SK-N-SH (cell line): ENCODE data around the gene DUSP2. TPM values are rescaled to one million over a fixed set of nuclear protein-coding genes. Genes with fewer than 3 reads are reported as not detected.
A peak's percentile ranks its signal among the peaks of the same experiment; 100 is the strongest.

Experiments
- CTCF ChIA-PET: fragments of 300-600, 350-600 bp; formaldehyde crosslinking; extraction: SDS; loops from one replicate; lab custom pipeline; 2021; lab: Yijun Ruan, JAX
- POLR2A ChIA-PET: fragments of 350-600 bp; sonication (Branson Sonifier 250); formaldehyde crosslinking; extraction: SDS; loops from one replicate; lab custom pipeline; 2020; ENCODE audit warnings: antibody characterized with exemption, inconsistent platforms; lab: Yijun Ruan, JAX
- DNase-seq: peaks from one replicate; pipeline ENCODE4 v3.0.0; 2012
- H2AFZ ChIP-seq: fragments of 200-600 bp; sonication (generic); 2 replicates; pipeline ENCODE4 v1.8.1; 2016; ENCODE audit warnings: antibody characterized with exemption, mild to moderate bottlenecking, low read depth
- H3F3A ChIP-seq: fragments of 200-600 bp; sonication (generic); replicated peaks from 2 replicates; pipeline ENCODE3; 2016; ENCODE audit warnings: antibody characterized with exemption, mild to moderate bottlenecking; ENCODE audit not compliant: insufficient read depth
- H3K27ac ChIP-seq, 2 experiments: fragments of 200-500 bp in 1 of 2; fragments of 200-600 bp in 1 of 2; sonication (Bioruptor generic) in 1 of 2; sonication (generic), shearing (Covaris generic) in 1 of 2; 2 replicates each; pipeline versions ENCODE4 v1.5.1 to v1.6.1; 2014 to 2016; ENCODE audit warnings: low read depth in 2 of 2, inconsistent platforms in 1 of 2, low read length in 1 of 2, mild to moderate bottlenecking in 1 of 2, mixed read lengths in 1 of 2
- H3K27me3 ChIP-seq: fragments of 200-600 bp; sonication (generic), shearing (Covaris generic); 2 replicates; pipeline ENCODE4 v1.6.1; 2016; ENCODE audit warnings: mixed run types; ENCODE audit not compliant: insufficient read depth
- H3K36me3 ChIP-seq, 2 experiments: fragments of 200-500 bp in 1 of 2; fragments of 200-600 bp in 1 of 2; sonication (Bioruptor generic) in 1 of 2; sonication (generic) in 1 of 2; replicated peaks in 1 of 2; 2 replicates each; pipeline versions ENCODE3 to v1.5.1; 2014 to 2016; ENCODE audit warnings: low read length in 1 of 2, mild to moderate bottlenecking in 1 of 2; ENCODE audit not compliant: insufficient read depth in 2 of 2, control insufficient read depth in 1 of 2
- H3K4me1 ChIP-seq, 2 experiments: fragments of 200-500 bp in 1 of 2; fragments of 200-600 bp in 1 of 2; sonication (Bioruptor generic) in 1 of 2; sonication (generic), shearing (Covaris generic) in 1 of 2; 2 replicates each; pipeline versions ENCODE4 v1.5.1 to v1.6.1; 2014 to 2016; ENCODE audit warnings: low read depth in 1 of 2, low read length in 1 of 2, mixed run types in 1 of 2; ENCODE audit not compliant: insufficient read depth in 2 of 2, control insufficient read depth in 1 of 2
- H3K4me2 ChIP-seq: fragments of 200-600 bp; sonication (generic), shearing (Covaris generic); 2 replicates; pipeline ENCODE4 v1.6.1; 2017; ENCODE audit warnings: mixed run types
- H3K4me3 ChIP-seq, 2 experiments: fragments of 200-500 bp in 1 of 2; fragments of 200-600 bp in 1 of 2; sonication (Bioruptor generic) in 1 of 2; sonication (generic), shearing (Covaris generic) in 1 of 2; 2 replicates each; pipeline versions ENCODE4 v1.5.1 to v1.8.1; 2014 to 2016; ENCODE audit warnings: low read depth in 2 of 2, inconsistent platforms in 1 of 2, low read length in 1 of 2, mild to moderate bottlenecking in 1 of 2, mixed read lengths in 1 of 2, moderate library complexity in 1 of 2
- H3K79me2 ChIP-seq: fragments of 200-600 bp; sonication (generic); 2 replicates; pipeline ENCODE4 v1.8.1; 2017; ENCODE audit warnings: mild to moderate bottlenecking; ENCODE audit not compliant: insufficient read depth
- H3K9ac ChIP-seq: fragments of 200-600 bp; sonication (generic); 2 replicates; pipeline ENCODE4 v1.6.1; 2017; ENCODE audit warnings: mixed run types
- H3K9me2 ChIP-seq: fragments of 200-600 bp; sonication (generic); 2 replicates; pipeline ENCODE4 v1.6.1; 2017; ENCODE audit warnings: mixed run types
- H3K9me3 ChIP-seq: fragments of 200-600 bp; sonication (generic); 2 replicates; pipeline ENCODE4 v1.6.1; 2017; ENCODE audit warnings: mixed run types, mild to moderate bottlenecking, moderate library complexity
- H4K20me1 ChIP-seq: fragments of 200-600 bp; sonication (generic); 2 replicates; pipeline ENCODE4 v1.6.1; 2017; ENCODE audit warnings: mild to moderate bottlenecking, mixed run types; ENCODE audit not compliant: insufficient read depth
- ELF1 ChIP-seq: IDR thresholded peaks from 2 replicates; pipeline ENCODE4 v1.4.0; 2012
- FOSL2 ChIP-seq: IDR thresholded peaks from 2 replicates; pipeline ENCODE4 v1.4.0; 2012; ENCODE audit warnings: low read depth, mild to moderate bottlenecking, moderate library complexity, borderline replicate concordance
- FOXJ3 ChIP-seq: sonication (generic); formaldehyde crosslinking; IDR thresholded peaks from 2 replicates; pipeline ENCODE4 v1.5.1; 2020; ENCODE audit warnings: mild to moderate bottlenecking, missing genetic modification reagents
- FOXM1 ChIP-seq: IDR thresholded peaks from 2 replicates; pipeline ENCODE4 v1.4.0; 2012; ENCODE audit warnings: low read depth, mild to moderate bottlenecking
- GABPA ChIP-seq: IDR thresholded peaks from 2 replicates; pipeline ENCODE4 v1.4.0; 2012; ENCODE audit warnings: low read depth, mild to moderate bottlenecking
- GATA2 ChIP-seq: sonication (generic); formaldehyde crosslinking; IDR thresholded peaks from 2 replicates; pipeline ENCODE4 v1.5.0; 2020; ENCODE audit warnings: mild to moderate bottlenecking, missing genetic modification reagents
- MAX ChIP-seq: IDR thresholded peaks from 2 replicates; pipeline ENCODE4 v1.4.0; 2012; ENCODE audit warnings: low read depth
- MEF2A ChIP-seq: IDR thresholded peaks from 2 replicates; pipeline ENCODE4 v1.4.0; 2012; ENCODE audit warnings: low read depth, borderline replicate concordance
- MXI1 ChIP-seq: IDR thresholded peaks from 2 replicates; pipeline ENCODE4 v1.6.1; 2012; ENCODE audit warnings: mild to moderate bottlenecking, low read depth, low read length, improper control_type of control experiment
- NRF1 ChIP-seq: IDR thresholded peaks from 2 replicates; pipeline ENCODE4 v1.6.1; 2012; ENCODE audit warnings: low read depth, mild to moderate bottlenecking, low read length
- PBX3 ChIP-seq: IDR thresholded peaks from 2 replicates; pipeline ENCODE4; 2012
- REST ChIP-seq: IDR thresholded peaks from 2 replicates; pipeline ENCODE4 v1.6.1; 2012; ENCODE audit warnings: mild to moderate bottlenecking, low read depth, low read length, moderate library complexity
- RXRA ChIP-seq: IDR thresholded peaks from 2 replicates; pipeline ENCODE4 v1.4.0; 2012; ENCODE audit warnings: low read depth, mild to moderate bottlenecking, borderline replicate concordance
- SIN3A ChIP-seq: IDR thresholded peaks from 2 replicates; pipeline ENCODE4 v1.6.1; 2012; ENCODE audit warnings: low read depth, mild to moderate bottlenecking, low read length, moderate library complexity, borderline replicate concordance
- SMC3 ChIP-seq: IDR thresholded peaks from 2 replicates; pipeline ENCODE4 v1.6.1; 2012; ENCODE audit warnings: low read depth, low read length, improper control_type of control experiment
- TAF1 ChIP-seq: IDR thresholded peaks from 2 replicates; pipeline ENCODE4 v1.6.1; 2012; ENCODE audit warnings: low read depth, mild to moderate bottlenecking, low read length, moderate library complexity, borderline replicate concordance
- TCF12 ChIP-seq: IDR thresholded peaks from 2 replicates; pipeline ENCODE4 v1.4.0; 2012
- WGBS: methylation state at CpG from one replicate; pipeline ENCODE4 v1.1.6; 2017; ENCODE audit warnings: low lambda C conversion rate; 5-methylcytosine and 5-hydroxymethylcytosine counted together
- polyA plus RNA-seq, 3 experiments: library from polyadenylated mRNA; depleted of rRNA; stranded (reverse); fragments of >200 nt; gene quantifications; 2 replicates each; pipeline ENCODE4 v1.2.3, GENCODE V29; 2012

The DUSP2 gene
- polyA plus RNA-seq, 1 of the 3 experiments (the other 2 are of a cell fraction), result 0.79 TPM

- Histone ChIP-seq H3F3A (peaks cover 29% of the 10 kb centered on the region), H4K20me1 (no peaks in the 10 kb centered on the region), H3K9me2 (no peaks in the 10 kb centered on the region), H3K9ac (peak overlapping the region; percentile 62; the same call in 1 of the 2 replicates), H3K27me3 (no peaks in the 10 kb centered on the region), H2AFZ (no peak overlapping the region), H3K79me2 (peaks cover 12% of the 10 kb centered on the region; the same call in 1 of the 2 replicates), H3K9me3 (no peaks in the 10 kb centered on the region), H3K4me1 (peaks cover 33 to 58% of the 10 kb centered on the region in 2 experiments), H3K27ac (peak overlapping the region; percentile 88 to 95), H3K4me3 (no peak overlapping the region), H3K36me3 (no peaks in the 10 kb centered on the region), H3K4me2 (peak overlapping the region; percentile 69; the same call in 1 of the 2 replicates)
- CTCF ChIA-PET, result interaction anchor here (0.9 to 4.4 kb wide), 6 partner anchors 13 to 153 kb away, joined by 3 to 28 read pairs (median 6); partner anchors contain the start of genes ADRA2B and CIAO1
- 58% methylated on average over 3 of the region's 3 CpGs for WGBS
- DNase-seq, result no peak
- POLR2A ChIA-PET, result no interaction called here
- TF ChIP-seq TAF1, result no peak
- no peak for TF ChIP-seq SMC3
- no peak for TF ChIP-seq GATA2 (CRISPR knock-in tag)
- TF ChIP-seq FOXJ3 (CRISPR knock-in tag), result no peak
- TF ChIP-seq TCF12, result no peak
- no peak for TF ChIP-seq MEF2A
- no peak for TF ChIP-seq FOSL2
- no peak for TF ChIP-seq MAX
- TF ChIP-seq REST, result no peak
- TF ChIP-seq SIN3A, result no peak
- no peak for TF ChIP-seq FOXM1
- TF ChIP-seq PBX3, result no peak
- no peak for TF ChIP-seq MXI1
- TF ChIP-seq ELF1, result no peak
- TF ChIP-seq NRF1, result no peak
- TF ChIP-seq RXRA, result no peak
- TF ChIP-seq GABPA, result no peak
- TF ChIP-seq, all 33 proteins: peak for 0
These were observed 560 bp upstream of the DUSP2 start for GRCh38 chr2:96145848-96146152.
